NCI-H82 treated with DMSO at 0.1 percent for 48 hours (cell line): Measurements from ENCODE around the gene PDE1C.
A peak's percentile ranks its signal among the peaks of the same experiment; 100 is the strongest.
"Not testable (repeated sequence)": the region's sequence is repeated elsewhere in the genome, so short reads cannot be mapped to it uniquely, and the experiment has no call there.

Experiments used
- DNase-seq: peaks from one replicate; lab custom pipeline; 2025; ENCODE audit not compliant: unreplicated experiment; lab: John Stamatoyannopoulos, UW

The PDE1C gene

GRCh38 chr7:32045228-32045627, 25.0 kb downstream of the PDE1C start:
- DNase-seq: no peak

GRCh38 chr7:32044739-32045138, 25.5 kb downstream of the PDE1C start:
- no peak for DNase-seq

- DNase-seq: no peak
These were observed 26.5 kb downstream of the PDE1C start for GRCh38 chr7:32043688-32044087.

- DNase-seq: no peak
These were observed 27.3 kb downstream of the PDE1C start for GRCh38 chr7:32042900-32043299.

GRCh38 chr7:32039000-32039756, 31.0 kb downstream of the PDE1C start:
- no peak for DNase-seq

GRCh38 chr7:32037650-32038198, 32.5 kb downstream of the PDE1C start:
- no peak for DNase-seq

GRCh38 chr7:32036557-32036956, 33.6 kb downstream of the PDE1C start:
- no peak for DNase-seq

GRCh38 chr7:32034052-32034451, 36.2 kb downstream of the PDE1C start:
- DNase-seq: peak; percentile 91

GRCh38 chr7:32033006-32033405, 37.2 kb downstream of the PDE1C start:
- no peak for DNase-seq

GRCh38 chr7:32032211-32032610, 38.0 kb downstream of the PDE1C start:
- DNase-seq: no peak

- no peak for DNase-seq
These were observed 39.1 kb downstream of the PDE1C start for GRCh38 chr7:32030904-32031692.

- no peak for DNase-seq
These were observed 44.2 kb downstream of the PDE1C start for GRCh38 chr7:32026083-32026425.

- peak; percentile 36 for DNase-seq
These were observed 44.7 kb downstream of the PDE1C start for GRCh38 chr7:32025381-32026082.

- no peak for DNase-seq
These were observed 46.8 kb downstream of the PDE1C start for GRCh38 chr7:32023376-32023775.

GRCh38 chr7:32022966-32023365, 47.2 kb downstream of the PDE1C start:
- no peak for DNase-seq

- DNase-seq: no peak
These were observed 49.6 kb downstream of the PDE1C start for GRCh38 chr7:32020551-32021159.

- DNase-seq: no peak
These were observed 51.2 kb downstream of the PDE1C start for GRCh38 chr7:32018845-32019578.

- no peak for DNase-seq
These were observed 55.1 kb downstream of the PDE1C start for GRCh38 chr7:32015133-32015532.

GRCh38 chr7:32013471-32013870, 56.7 kb downstream of the PDE1C start:
- not testable (repeated sequence) for DNase-seq

GRCh38 chr7:32005577-32005976, 64.6 kb downstream of the PDE1C start:
- DNase-seq: no peak
